ENCODE measurements around the gene STKLD1. TPM values are rescaled to one million over a fixed set of nuclear protein-coding genes. Genes with fewer than 3 reads are reported as not detected.
A peak's percentile ranks its signal among the peaks of the same experiment; 100 is the strongest.

STKLD1 gene
- total RNA-seq, 3 donors from 2014 or later (not counting 1 experiment from before 2014, with no cell fraction given), result 0.53 to 2.9 (median 1.1) TPM

DNA sequence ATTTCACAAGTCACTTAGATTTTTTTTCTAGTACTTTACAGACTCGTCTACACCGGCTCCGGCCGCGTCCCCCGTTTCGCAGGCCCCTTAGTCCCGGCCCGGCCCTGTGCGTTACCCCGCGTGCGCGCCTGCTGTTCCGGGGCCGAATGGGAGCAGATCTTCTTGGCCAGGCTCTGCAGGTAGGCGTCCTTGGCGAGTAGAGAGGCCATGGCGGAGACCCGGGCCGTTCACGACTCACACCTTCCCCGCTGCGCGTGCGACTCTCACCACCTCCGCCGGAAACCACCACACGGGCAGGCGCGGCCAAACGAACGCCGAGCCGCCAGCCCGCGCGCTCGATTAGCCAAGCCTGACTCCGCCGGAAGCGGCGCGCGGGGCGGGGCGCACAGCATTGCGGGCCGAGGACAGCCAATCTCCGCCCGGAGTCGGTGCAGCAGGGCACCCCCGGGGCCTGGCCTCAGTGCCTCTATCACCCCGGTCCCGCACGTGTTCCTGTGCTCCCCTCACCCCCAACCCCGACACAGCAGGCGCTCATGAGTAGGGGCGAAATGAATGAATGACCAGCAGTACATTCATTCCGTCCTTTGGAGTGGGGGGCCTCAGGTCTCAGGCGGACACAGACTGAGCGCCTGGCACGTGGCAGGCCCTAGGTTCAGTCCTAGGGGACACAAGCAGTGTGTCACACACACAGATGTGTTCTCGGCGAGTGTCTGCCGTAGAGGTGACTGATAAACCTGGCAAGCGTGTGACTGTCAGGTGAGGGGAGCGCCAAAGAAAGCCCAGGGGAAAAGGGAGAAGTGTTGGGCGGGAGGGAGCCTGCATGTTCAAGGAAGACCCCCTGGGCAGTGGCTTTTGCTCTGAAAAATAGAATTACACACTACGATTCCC, 40.0 kb upstream of the STKLD1 start, which contains the start of gene SURF6:
TSS of gene SURF6 (minus strand) at position 265 of the 888 bp plus-strand sequence. CDS start at position 209, 56 bp downstream.
- H3K36me3 Mint-ChIP-seq, result peaks cover 9% of the 10 kb centered on the region
- H3K36me3 ChIP-seq (ENCODE audit: control insufficient read depth, insufficient read depth, low read length), result peaks cover 34% of the 10 kb centered on the region
- ATAC-seq, result peak; percentile 90 to 97 (median 92)
- WGBS (ENCODE audit: insufficient coverage), result 8% methylated on average over 69 of the region's 70 CpGs
- no peaks in the 10 kb centered on the region for H3K27me3 ChIP-seq (ENCODE audit: control insufficient read depth, insufficient read depth, low read length)
- peaks cover 39 to 53% of the 10 kb centered on the region in 2 donors for H3K4me1 Mint-ChIP-seq
- H3K27ac Mint-ChIP-seq, result peak within 1 kb of the TSS; percentile 91 to 95
- H3K4me3 ChIP-seq (ENCODE audit: low read length), result peak within 1 kb of the TSS; percentile 95
- peak within 1 kb of the TSS; percentile 95 for H3K4me3 Mint-ChIP-seq
- TF ChIP-seq CTCF (IDR thresholded peaks at IDR 0.05), result no peak
- DNase-seq, result peak; percentile 93 to 97
- H3K9me3 Mint-ChIP-seq, result no peaks in the 10 kb centered on the region
- intact Hi-C loops (cut with micrococcal nuclease), result loop anchor here (1.0 to 2.0 kb wide), 2 partner anchors 12 to 41 kb away; partner anchors contain the start of genes MED22, RPL7A, STKLD1 and SURF4
- H3K27ac ChIP-seq (ENCODE audit: low read length), result peak within 1 kb of the TSS; percentile 77
- H3K9me3 ChIP-seq (ENCODE audit: control insufficient read depth, insufficient read depth, low read length), result no peaks in the 10 kb centered on the region
- no peaks in the 10 kb centered on the region for H3K27me3 Mint-ChIP-seq (ENCODE audit: low read depth in 2 of 2)
- peaks cover 41% of the 10 kb centered on the region for H3K4me1 ChIP-seq (ENCODE audit: control insufficient read depth, insufficient read depth, low read length)

GRCh38 chr9:133339641-133340040, 36.5 kb upstream of the STKLD1 start:
- H3K27ac Mint-ChIP-seq, result peak overlapping the region; percentile 83 to 88
- H3K27ac ChIP-seq (ENCODE audit: low read length), result peak overlapping the region; percentile 62
- TF ChIP-seq CTCF (IDR thresholded peaks at IDR 0.05), result no peak
- H3K27me3 Mint-ChIP-seq (ENCODE audit: low read depth in 2 of 2), result no peaks in the 10 kb centered on the region
- intact Hi-C loops (cut with micrococcal nuclease), result no loop called here
- H3K9me3 ChIP-seq (ENCODE audit: control insufficient read depth, insufficient read depth, low read length), result no peaks in the 10 kb centered on the region
- H3K4me3 Mint-ChIP-seq, result peak overlapping the region; percentile 67
- H3K4me1 Mint-ChIP-seq, result peaks cover 48 to 53% of the 10 kb centered on the region in 2 donors
- peaks cover 15% of the 10 kb centered on the region for H3K36me3 ChIP-seq (ENCODE audit: control insufficient read depth, insufficient read depth, low read length)
- 95% methylated on average over 5 of the region's 5 CpGs for WGBS (ENCODE audit: insufficient coverage)
- DNase-seq (no peak), ATAC-seq (no peak)
- H3K36me3 Mint-ChIP-seq, result peaks cover 8% of the 10 kb centered on the region
- no peak overlapping the region for H3K4me3 ChIP-seq (ENCODE audit: low read length)
- no peaks in the 10 kb centered on the region for H3K9me3 Mint-ChIP-seq
- H3K27me3 ChIP-seq (ENCODE audit: control insufficient read depth, insufficient read depth, low read length), result no peaks in the 10 kb centered on the region
- peaks cover 53% of the 10 kb centered on the region for H3K4me1 ChIP-seq (ENCODE audit: control insufficient read depth, insufficient read depth, low read length)

- H3K9me3 ChIP-seq (ENCODE audit: control insufficient read depth, insufficient read depth, low read length), result no peaks in the 10 kb centered on the region
- H3K27me3 ChIP-seq (ENCODE audit: control insufficient read depth, insufficient read depth, low read length), result no peaks in the 10 kb centered on the region
- 12% methylated on average over 3 of the region's 3 CpGs for WGBS (ENCODE audit: insufficient coverage)
- H3K36me3 ChIP-seq (ENCODE audit: control insufficient read depth, insufficient read depth, low read length), result peaks cover 19% of the 10 kb centered on the region
- ATAC-seq (no peak), DNase-seq (no peak)
- intact Hi-C loops (cut with micrococcal nuclease), result no loop called here
- peaks cover 44 to 51% of the 10 kb centered on the region in 2 donors for H3K4me1 Mint-ChIP-seq
- H3K9me3 Mint-ChIP-seq, result no peaks in the 10 kb centered on the region
- peak overlapping the region; percentile 67 for H3K4me3 Mint-ChIP-seq
- H3K27ac ChIP-seq (ENCODE audit: low read length), result peak overlapping the region; percentile 62
- H3K4me1 ChIP-seq (ENCODE audit: control insufficient read depth, insufficient read depth, low read length), result peaks cover 47% of the 10 kb centered on the region
- H3K4me3 ChIP-seq (ENCODE audit: low read length), result no peak overlapping the region
- no peaks in the 10 kb centered on the region for H3K27me3 Mint-ChIP-seq (ENCODE audit: low read depth in 2 of 2)
- peaks cover 8% of the 10 kb centered on the region for H3K36me3 Mint-ChIP-seq
- peak overlapping the region; percentile 83 to 88 for H3K27ac Mint-ChIP-seq
- TF ChIP-seq CTCF (IDR thresholded peaks at IDR 0.05), result no peak
Measured at GRCh38 chr9:133340256-133340655, 35.9 kb upstream of the STKLD1 start.
